Fibroblast of skin of right biceps (primary cell): ENCODE measurements around the gene FAIM2.
A peak's percentile ranks its signal among the peaks of the same experiment; 100 is the strongest.

Source experiments
- DNase-seq: peaks from one replicate; pipeline ENCODE4 v3.0.0-alpha.2; 2013

The FAIM2 gene

DNA sequence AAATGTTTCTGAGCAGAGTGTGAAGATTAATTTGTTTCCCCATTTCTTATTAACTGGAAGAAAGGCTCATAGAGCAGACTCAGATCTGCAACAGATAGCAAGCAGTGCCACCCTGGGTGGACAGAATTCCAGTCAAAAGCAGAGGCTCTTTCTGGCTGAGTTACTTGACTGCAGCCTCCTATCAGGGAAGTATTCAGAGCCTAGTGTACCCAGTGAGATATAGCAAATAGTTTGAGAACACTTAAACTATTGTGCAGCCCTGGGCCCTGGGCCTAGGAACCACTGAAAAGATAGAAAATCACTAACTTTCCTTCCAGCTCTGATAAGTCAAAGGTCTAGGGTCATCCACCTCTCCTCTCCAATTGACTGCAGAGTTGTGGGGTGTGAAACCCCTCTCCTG is 35.6 kb upstream of the FAIM2 start:
- DNase-seq, result no peak

DNA sequence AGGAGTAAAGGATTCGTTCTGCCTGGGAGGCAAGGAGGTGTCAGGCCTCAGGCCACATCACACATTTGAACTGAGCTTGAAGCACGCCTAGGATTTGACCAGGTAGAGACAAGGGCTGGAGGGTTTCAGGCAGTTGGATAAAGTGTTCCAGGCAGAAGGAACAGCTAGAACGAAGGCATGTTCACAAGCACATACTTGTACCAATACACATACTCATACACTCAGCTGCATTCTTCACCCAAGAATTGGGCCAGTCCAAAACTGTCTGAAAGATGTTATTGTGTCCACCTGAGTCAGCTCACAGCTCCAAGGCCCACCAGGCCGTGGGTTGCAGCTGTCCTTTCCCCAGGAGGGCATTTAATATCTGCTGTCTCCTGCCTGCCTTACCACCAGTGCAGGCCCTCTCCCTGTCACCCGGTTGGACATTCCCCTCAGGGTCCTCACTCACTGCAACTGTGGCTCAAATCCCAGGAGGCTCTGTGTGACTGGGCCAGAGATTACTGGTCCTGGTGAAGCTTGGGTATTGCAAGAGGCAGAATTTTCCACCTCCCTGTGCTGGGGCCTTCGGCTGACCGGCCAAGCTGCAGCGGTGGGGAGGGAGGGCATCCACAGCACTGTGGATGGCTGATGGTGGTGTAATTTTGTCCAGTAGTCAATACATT is 34.1 kb upstream of the FAIM2 start:
- DNase-seq, result no peak

DNA sequence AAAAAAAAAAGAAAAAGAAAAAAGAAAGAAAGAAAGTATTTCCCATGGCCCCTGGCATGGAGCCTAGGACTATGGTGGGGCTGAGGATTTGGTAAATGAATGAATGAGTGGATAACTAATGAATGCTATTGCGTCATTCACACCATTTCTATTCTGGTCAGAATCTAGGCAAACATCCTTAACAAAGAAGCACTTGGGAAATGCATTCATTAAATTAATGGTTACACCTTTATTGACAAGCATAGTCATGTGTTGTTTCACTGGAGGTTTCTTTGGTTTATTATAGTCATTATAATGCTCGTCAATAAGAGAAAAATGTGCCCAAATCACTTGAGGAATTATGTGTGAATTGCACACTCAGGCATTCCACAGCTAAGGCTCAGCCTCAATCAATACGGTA is 33.2 kb upstream of the FAIM2 start:
- no peak for DNase-seq

DNA sequence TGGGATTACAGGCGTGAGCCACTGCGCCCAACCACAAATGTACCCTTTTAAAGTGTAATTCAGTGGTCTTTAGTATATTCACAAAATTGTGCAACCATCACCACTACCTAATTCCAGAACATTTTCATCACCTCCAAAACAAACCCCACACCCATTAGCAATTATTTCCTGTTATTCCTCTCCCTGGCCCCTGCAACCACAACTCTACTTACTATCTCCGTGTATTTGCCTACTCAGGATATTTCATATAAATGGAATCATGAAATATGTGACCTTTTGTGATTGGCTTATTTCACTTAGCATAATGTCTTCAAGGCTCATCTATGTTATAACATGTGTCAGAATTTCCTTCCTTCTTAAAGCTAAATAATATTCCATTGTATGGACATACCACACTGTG is 30.8 kb upstream of the FAIM2 start:
- DNase-seq, result no peak

DNA sequence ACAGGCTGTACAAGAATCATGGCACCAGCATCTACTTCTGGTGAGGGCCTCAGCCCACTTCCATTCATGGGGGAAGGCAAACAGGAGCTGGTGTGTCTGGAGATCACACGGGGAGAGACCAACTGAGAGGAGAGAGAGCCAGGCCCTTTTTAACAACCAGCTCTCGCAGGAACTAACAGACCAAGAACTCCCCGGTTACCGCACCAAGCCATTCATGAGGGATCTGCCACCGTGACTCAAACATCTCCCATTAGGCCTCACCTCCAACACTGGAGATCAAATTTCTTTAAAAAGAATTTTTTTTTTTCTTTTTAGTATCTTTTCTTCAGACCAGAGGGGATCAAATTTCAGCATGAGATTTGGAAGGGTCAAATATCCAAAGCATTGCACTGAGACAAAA is 30.1 kb upstream of the FAIM2 start:
- DNase-seq, result peak; percentile 54

DNA sequence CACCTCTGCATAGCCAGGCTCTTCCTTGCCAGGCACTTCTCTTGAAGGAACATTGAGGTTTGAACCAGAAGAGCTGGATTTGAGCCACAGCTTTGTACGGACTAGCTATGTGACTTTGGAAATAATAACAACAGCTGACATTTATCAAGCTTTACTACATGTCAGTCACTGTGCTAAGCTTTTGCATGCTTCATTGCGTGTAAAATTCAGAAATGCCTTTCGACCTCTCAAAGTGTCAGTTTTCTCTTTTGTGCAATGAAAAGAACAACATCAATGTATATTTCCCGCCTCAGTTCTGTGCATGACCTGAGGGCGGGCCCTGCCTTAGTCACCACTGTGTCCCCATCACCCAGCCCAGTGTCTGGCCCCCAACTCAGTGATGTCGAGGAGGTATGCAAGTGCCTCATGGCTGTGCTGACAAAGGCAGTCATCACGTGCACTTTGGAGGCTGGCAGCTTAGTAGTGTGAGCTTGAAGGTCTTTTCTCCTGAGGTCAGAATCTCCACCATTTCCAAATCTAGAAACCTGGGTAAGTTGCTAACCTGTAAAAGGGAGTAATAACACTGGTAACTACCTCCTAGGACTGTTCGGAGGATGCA is 28.9 kb upstream of the FAIM2 start:
- no peak for DNase-seq

DNA sequence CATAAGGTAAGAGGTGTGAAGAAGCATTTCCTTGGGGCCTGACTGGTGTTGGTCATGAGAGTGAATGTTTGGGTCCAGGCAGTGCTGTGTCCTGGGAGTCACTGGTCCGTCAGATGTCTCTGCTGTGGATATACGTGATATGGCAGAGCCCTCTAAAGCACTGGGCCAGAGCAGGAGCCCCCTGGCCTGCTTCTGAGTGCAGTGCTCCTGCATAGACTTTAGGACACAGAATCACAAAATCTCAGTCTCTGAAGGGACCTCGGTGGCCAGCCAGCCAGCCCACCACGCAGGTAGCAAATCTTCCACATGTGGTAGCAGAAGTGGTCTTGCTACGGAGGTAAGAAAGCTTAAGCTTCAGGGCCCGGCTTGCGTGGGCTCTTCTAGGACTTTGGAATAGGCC is 28.3 kb upstream of the FAIM2 start:
- no peak for DNase-seq

DNA sequence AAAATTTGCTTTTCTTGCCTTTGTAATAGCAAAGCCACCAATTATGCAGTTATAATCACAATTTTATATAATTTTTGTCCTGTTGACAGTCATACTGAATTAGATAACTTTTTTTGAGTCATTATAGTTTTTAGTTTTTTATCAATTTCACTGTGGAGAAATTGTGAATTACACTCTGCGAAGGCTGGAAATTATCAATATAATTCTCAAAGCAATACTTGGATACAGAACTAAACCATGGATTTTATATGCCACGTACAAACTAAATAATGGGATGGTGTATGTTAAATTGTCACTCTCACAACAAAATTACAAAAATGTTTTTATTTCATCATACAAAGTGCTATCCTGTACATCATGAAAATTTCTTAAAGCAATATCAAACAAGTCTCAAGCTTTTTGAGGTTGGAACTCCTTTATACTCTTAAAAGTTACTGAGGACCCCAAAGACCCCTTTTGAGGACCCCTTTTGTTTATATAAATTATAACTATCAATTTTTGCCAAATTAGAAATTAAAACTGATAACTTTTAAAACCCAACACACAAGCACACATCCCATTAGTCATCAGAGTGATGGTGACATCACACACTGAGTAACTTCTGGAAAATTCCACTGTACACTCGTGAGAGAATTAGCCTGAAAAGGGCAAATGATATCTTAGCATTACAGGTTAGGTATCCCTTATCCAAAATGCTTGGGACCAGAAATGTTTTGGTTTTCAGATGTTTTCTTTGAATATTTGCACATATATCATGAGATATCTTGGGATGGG is 27.0 kb upstream of the FAIM2 start:
- peak; percentile 63 for DNase-seq

DNA sequence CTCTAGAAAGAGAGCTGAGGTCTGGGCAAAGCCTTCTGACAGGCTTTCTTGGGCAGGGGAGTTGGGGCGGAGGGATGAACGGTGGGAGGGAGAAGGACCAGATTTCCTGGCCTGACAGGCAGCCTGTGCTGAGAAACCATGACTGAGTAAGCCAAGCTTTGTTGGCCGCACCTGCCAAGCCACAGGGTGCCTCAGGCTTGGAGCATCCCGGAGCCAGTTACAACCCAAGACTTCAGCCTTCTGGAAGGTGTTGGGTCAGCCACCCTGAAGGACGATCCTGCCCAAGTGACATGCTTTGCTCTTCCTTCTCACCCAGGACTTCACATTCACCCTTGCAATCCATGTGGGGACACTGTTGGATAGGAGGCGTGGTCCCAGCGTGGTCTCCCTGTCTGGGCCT is 25.9 kb upstream of the FAIM2 start:
- no peak for DNase-seq

DNA sequence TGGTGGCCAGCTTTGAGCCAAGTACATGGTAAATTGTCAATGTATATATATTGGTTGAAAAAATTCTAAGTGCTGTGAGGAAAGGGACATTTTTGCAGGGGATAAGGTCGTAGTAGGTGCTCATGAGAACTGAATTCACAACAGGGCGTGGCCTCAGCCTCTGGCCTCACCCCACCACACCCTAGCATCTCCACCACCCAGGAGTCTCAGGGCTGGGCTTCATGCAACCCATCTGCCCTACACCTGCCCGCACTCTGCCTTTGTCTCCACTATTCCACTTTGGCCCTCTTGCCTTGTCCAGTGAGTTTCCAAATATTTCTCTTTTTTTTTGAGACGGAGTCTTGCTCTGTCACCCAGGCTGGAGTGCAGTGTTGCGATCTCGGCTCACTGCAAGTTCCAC is 24.8 kb upstream of the FAIM2 start:
- no peak for DNase-seq

DNA sequence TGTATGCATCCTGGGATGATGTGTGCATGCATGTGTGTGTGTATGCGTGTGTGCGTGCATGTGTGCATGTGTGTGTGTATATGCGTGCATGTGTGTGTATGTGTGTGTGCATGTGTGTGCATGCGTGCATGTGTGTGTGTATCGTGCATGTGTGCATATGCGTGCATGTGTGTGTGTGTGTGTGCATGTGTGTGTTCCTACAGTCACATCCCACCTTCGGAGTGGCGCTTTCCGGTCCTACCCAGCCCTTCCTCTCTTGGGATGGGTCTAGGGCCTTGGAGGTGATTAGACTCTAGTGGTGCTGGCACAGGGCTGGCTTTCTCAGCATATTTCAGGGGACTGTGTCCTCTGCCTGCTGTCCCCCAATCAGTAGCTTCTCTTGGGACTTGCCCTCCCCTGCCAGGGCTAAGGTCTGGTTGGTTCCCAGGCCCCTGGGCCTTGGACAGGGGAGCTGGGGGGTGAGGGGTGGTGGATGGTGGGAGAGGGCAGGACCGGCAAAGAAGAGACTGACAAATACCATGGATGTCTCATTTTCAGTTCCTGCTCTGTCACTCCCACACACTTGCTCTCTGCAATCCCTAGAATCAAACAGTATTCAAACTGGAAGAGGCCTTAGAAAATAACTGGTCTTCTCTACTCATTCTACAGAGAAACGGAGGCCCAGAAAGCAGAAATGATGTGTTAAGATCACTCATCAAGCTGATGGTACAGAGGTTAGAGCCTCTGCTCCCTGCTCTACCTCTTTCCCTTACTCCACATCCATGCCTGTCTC is 21.9 kb upstream of the FAIM2 start:
- no peak for DNase-seq

DNA sequence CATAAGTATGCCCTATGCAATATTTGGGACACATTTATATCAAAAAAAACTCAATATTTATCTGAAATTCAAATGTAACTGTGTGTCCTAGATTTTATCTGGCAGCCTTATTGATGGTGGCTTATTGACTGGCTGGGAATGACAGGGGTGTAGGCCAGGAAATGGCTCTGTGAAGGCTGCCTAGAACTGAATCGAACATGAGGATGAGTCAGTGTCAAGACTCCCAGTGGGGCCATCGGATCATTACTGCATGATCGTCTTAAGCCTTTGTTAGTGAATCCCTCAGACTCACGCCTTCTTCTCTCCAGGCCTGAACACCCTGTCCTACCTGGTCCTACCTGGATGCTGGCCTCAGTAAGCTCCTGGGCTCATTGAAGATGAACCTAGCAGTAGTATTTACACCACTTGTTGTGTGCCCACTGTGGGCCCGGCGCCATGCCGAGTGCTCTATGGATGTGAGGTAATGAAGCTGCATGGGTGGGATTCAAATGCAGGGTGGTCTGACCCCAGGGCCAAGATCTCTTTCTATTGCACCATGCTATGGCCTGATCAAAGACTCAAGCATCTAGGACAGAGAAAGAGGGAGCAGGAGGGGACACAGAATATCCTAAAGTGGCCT is 21.0 kb upstream of the FAIM2 start:
- DNase-seq, result peak; percentile 20

DNA sequence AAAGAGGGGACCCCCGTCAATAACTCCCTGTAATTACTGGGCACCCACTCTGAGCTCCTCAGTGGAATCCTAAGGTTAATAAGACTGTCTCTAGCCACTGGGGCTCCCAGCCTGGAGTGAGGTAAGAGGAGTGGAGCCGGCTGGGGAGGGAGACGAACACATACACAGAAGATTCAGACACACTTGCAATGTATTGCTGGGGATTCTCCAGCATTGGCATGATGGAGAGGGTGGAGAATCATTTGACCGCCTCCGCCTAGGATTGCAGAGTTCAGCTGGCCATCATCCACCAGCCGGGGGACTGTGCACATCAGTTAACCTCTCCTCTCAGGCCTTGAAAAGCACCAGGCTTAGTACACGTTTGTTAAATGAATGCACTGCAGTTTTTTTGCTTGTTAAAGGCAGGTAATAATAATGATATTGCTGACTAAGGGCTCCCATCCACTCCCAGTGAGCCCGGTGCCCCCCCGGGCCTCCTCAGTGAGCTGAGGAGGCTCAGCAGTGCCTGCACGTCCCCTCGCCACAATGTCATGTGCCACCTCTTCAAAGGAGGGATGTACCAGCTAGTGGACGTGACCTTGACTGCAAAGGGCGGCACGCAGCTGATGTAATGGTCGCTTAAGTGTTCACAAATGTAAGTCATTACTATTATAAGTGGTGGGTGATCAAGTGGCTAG is 20.3 kb upstream of the FAIM2 start:
- no peak for DNase-seq

DNA sequence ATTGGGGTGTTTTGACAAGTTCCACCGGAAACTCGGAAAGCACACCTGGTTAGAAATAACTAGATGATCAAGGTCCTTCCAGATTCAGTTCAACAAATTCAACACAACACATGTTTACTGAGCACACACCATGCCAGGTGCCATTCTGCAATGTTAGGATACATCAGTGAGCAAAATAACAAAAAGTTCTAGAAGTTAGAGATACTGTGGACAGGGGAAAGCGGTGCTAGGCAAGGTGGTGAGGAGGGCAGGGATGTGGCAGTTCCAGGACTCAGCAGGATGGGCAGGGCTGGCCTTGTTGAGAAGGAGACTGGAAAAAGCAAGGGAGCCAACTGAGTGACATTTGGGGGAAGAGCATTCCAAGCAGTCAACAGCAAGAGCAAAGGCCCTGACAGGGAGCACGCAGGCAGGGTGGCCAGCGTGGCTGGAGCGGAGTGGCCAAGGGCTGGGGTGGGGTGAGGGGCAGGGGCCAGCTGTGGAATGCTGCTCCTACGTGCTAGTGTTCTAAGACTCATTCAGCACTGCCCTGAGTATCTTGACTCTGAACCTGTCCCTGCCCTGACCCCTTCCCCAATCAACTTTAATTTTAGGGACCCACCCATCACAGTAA is 19.4 kb upstream of the FAIM2 start:
- DNase-seq, result no peak

DNA sequence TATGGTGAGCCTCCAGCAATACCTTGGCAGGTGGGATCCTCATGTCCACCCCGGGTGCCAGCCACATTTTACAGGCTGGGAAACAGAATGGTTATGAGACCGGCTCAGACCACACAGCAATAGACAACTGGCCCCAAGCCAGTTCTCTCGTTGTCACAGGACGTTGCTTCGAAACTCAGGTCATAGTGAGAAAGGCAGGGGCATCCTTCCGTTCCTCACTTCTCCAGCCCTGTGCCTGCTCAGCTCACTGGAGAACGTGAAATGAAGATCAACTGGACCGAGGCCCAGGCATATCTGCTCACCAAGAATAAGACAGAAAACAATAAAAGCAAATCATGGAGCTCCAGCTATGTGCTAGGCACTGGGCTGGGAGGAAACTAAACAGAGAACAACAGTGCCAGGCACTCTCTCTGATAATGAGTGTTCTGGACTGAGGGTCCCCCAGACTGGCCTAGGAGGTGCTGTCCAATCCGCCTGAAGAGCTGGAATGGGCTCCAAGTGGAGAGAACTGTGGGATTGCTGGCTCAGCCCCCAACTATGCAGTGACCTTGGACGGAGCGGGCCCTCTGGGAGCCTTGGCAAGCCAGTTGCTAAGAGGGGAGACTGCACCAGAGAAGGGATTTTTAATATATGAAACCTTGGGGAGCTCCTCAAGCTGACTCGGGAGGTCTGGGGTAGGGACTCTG is 18.8 kb upstream of the FAIM2 start:
- DNase-seq, result no peak

DNA sequence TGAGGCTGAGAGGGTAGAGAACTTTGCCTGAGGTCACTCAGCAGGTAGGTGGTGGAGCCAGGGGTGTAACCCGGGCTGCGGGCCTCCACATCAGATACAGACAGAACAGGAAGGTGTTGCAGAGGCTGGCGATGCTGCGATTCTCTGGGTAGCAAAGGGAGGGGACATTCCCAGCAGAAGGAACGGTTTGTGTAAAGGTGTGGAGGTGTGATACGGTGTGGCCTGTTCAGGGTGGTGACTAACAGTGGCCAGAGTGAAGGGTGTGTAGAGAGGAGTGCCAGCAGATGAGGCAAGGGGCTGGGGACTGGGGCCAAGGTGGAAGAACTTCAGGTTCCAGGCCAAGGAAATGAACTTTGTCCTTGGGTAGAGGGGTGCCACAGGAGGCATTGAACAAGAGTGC is 18.2 kb upstream of the FAIM2 start:
- DNase-seq, result no peak

DNA sequence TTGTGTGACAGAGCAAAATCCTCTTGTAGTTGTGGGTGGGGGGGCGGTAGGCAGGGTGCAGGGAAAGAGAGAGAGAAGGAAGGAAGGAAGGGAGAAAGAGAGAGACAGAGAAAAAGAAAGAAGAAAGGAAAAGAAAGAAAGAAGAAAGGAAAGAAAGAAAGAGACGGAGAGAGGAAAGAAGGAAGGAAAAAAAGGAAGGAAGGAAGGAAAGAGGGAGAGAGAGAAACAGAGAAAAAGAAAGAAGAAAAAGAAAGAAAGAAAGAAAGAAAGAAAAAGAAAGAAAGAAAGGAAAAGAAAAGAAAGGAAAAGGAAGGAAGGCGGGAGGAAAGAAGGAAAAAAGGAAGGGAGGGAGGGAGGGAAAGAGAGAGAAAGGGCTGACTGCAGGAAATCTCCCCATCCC is 17.6 kb upstream of the FAIM2 start:
- no peak for DNase-seq

DNA sequence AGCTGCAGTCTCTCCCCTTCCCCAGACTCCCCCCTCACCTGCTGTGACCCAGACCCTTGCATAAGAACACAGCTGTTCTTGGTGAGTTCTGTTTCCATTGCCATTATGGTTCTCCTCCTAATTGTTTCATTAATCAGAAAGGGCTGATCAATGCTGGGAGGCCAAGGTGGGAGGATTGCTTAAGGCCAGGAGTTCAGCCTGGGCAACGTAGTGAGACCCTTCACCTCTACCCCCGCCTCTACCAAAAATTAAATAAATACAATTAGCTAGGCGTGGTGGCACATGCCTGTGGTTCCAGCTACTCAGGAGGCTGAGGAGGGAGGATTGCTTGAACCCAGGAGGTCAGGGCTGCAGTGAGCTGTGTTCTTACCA is 17.2 kb upstream of the FAIM2 start:
- DNase-seq, result no peak

DNA sequence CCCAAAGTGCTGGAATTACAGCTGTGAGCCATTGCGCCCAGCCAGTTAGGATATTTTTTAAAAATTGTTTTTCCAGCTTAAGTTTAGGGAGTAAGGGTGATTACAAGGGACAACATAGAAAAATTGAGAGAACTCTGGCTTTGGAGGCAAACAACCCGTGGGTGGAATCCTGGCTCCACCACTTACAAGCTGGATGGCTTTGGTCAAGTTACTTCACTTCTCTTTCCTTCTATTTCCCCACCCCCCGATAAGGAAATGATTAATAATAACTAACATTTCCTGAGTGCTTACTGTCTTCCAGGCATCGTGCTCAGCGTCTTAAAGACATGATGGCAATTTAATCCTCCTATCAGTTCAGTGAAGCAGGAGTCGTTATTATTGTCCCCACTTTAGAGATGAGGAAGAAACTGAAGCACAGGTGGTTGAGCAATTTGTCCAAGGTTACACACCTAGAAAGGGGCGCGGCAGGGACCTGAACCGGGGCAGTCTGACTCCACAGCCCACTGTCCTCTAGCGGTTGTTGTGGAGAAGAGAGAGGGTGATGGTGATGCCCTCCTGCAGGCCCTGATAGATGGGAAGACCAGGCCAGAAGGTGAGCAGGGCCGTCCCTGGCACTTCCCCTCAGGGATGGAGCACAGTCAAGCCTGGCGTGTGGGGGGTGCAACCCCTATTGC is 16.7 kb upstream of the FAIM2 start:
- DNase-seq, result peak; percentile 45

DNA sequence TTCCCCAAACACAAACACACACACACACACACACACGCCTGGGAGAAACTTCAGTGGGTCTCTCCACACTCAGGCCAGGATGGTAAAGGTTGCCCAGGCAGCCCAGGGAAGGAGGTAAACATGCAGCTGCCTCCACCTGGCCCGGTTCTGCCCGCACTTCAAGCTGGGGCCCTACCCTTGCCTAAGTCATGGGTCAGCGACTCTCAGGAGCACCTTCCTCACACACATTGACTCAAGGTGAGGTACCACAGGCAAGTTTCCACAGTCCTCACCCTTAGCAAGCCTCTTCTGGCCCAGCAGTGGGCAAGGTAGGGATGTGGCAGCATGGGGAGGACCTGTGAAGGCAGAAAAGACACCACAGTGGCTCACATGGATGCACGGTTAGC is 14.1 kb upstream of the FAIM2 start:
- no peak for DNase-seq

DNA sequence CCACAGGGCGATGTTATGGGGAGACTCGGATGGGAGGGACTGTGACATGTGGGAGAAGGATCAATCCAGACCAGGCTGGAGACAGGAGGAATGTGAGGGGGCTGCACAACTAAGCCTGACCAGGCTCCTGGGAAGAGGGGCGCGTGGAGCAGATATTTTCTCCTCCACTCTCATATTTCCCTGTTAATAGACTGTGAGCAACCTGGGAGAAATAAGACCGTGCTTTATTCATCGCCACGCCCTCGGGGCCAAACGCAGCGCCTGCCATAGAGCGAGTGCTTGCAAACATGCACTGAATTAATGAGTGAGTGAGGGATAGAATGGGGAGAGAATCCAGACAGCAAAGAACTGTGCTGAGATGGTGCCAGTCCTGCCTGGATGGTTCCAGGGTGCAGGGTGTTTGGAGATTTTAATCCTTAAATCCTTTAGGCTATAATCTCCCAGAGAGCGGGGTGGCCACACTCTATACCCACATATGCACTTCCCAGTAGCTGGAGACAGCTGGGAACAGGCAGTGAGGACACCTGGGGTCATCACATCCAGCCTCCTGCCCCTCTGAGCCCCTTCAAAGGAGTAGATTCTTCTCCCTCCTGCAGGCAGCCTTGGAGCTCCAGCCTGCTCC is 13.6 kb upstream of the FAIM2 start:
- DNase-seq, result no peak
